T-helper 1 cell (primary cell): ENCODE measurements around the gene BACE2.
"Not testable (repeated sequence)": the region's sequence is repeated elsewhere in the genome, so short reads cannot be mapped to it uniquely, and the experiment has no call there.

Experiments used
- DNase-seq, 5 donors: peaks; one replicate each; pipeline ENCODE4 v3.0.0-alpha.2; 2012 to 2020

Gene BACE2

DNA sequence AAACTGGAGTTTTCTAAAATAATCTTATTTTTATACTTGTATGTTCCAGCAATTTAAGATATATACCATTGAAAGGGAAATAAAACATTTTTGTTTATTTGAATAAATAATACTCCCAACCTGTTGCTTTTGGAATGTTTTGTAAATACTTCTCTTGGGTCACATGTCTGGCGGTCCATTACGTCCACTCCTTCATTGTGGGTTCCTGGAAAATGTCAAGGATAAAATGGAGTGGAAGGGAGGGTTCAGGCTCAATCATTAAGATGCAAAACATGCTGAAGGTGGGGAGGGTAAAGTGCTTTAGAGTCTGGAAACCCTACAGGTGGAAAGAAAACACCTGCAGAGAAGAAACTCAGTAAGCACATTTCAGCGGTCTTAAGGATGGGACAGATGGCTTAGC, 114.5 kb downstream of the BACE2 start:
- no peak for DNase-seq

DNA sequence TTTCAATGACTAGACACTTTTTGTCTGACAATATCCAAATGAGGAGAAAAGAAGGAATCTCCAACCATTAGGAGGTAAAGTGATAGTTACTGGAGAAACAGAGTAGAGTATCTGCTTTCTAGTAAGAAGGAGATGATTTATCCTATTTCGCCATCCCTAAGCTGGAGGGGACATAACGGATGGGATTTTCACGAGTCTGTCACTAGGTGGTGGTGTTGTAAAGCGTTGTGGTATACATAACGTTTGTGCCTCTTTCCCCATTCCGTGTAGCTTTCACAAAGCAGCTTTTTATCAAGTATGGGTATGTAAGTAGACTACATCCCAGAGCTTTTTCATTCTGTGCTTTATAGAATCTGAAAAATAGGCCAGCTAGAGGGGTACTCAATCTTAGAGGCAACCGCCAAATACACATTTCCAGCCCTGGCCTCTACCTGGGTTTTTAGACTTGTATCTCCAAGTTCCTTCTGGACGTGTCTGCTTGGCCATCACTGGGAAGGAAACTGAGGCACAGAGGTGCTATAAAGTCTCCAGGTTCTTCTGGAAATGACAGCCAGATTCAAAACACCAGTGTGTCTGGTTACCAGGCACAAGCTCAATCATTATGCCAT, 115.4 kb downstream of the BACE2 start:
- peak in 2 of 5 donors; percentile 44 to 55 for DNase-seq

DNA sequence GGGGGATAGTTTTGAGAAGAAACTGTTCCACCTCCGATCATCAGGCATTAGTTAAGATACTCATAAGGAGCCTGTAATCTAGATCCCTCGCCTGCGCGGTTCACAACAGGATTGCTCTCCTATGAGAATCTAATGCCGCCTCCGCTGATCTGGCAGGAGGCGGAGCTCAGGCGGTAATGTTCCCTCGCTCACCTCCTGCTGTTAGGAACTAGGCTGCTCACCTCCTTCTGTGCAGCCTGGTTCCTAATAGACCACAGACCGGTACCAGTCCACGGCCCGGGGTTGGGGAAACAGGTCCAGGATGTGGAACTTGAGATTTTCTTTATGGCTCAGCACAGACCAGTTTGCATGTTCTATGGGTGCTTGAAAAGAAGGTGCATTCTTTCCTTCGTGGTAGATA, 121.5 kb downstream of the BACE2 start:
- DNase-seq: no peak

DNA sequence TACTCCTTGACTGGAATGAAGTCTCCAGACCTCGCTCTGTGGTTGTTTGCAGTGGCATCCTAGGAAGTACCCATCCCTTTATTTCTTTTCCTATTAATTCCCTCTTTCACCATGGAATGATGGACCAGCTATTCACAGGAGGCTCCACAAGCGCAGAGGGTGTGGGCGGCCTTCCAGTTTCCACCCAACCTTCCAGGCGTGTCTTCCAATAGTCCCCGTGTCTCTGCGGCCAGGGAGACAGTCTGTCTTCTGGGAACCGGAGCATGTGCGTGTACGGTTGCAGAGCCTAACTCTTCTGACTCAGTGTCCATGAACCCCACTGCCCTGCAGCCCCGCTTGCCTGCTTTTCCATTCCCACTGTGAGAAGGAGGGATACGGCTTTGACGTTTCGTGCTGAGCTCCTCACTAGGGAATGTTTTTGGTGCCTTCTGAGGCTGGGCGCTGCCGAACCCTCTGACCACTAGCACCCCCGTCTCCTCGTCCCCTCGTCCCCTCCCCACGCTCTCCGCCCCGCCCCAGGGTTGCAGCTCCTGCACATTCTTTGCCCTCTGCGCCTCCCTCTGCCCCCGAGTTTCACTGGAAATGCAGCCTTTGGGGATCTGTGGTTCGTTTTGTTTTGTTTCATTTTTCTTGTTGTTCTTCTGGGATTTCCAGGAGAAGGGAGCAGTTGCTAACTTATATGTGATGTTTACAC, 122.3 kb downstream of the BACE2 start:
- DNase-seq: no peak

DNA sequence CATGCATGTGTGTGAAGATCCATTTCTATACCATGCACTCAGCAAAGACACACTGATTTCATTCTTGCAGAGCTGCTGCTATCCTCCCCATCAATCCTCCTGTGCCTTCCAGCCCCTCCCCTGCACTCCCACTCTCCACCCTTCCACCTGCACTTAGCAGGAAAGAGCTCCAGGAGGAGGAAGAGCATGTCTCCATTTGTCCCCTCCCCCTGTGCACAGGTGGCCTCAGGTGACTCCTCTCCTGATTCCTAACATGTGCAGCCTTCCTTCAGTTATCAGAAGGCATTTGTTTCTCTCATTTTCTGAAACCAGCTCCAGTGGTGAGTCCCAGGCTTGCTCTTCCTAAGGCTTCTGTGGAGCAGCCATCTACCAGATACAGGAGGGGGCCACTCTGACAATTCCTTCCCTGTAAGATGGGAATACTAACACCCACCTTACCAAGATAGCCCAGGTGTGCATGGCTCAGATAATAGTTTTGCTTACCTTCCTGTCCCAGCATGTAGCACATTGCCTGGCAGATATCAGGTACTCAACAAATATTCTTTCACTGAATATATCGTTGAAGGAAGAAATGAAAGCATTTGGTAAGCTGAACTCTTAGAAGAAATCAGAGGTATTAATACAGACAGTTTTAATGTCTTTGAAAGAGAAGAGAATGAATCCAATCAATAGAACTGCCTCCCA, 126.7 kb downstream of the BACE2 start:
- DNase-seq: no peak

DNA sequence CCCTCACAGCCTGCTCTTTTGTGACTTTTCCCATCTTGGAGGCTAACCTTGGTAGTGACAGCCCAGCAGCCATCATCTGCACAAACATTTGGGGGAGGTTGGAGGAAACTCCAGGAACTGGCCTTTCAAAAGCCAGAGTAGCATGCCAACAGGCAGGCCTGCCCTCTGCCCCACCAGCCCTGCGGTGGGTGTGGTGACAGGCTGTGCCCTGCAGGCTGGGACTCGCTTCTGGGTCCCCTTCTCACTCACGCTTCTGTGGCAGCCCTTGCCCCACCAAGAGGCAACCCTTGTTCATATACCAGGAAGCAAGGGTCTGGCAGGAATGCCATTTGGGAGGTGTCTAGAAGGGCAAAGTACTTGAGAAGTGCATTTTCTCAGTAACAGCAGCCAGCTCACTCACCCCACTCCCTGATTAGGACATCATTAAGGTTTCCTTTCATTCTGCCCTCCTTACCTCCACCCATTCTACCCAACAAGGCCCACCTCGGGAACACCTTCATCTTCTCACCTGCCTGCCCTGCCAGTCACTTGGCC, 127.8 kb downstream of the BACE2 start:
- DNase-seq: no peak

DNA sequence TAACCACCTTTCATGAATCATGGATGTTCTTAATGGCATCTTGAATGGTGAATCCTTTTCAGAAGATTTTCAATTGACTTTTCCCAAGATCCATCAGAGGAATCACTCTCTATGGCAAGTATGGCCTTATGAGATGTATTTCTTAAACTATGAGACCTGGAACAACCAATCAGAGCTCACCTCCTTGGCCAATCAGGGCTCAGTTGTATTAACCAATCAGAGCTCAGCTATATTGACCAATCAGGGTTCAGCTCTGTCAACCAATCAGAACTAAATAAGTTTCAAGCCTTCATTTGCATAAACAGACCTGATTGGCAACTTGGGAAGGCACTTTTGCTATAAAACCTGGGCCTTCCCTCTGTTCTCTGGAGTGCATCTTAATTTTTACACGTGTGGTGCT, 135.0 kb downstream of the BACE2 start:
- no peak for DNase-seq

DNA sequence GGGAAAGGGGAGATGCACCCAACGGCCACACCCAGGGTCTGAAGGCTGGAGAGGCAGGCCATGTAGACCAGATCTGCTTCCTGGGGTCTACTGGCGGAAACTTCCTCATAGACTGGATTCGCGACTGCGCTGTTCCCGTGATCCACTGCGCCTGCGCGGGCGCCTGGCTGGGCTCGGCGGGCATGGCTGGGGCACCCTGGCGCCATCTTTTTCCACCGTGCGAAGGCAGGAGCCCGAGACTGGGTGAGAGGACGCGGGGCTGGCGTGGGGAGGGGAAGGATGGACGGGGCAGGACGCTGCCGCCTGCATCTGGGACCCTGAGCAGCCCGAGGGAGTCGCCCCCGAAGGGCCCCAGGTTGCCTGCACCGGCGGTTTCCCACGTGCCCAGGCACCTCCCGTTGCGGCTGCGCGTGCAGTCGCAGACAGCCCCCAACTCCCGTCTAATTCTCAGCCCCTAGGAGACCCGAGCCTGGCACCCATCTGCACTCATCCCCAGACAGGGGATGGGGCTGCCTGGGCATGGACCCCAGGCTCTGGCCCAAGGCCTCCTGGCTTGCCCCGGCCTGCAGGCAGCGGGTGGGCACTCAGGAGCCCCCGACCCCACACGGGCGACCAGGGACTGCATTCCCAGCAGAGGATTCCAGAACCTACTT, 136.2 kb downstream of the BACE2 start:
- no peak for DNase-seq

DNA sequence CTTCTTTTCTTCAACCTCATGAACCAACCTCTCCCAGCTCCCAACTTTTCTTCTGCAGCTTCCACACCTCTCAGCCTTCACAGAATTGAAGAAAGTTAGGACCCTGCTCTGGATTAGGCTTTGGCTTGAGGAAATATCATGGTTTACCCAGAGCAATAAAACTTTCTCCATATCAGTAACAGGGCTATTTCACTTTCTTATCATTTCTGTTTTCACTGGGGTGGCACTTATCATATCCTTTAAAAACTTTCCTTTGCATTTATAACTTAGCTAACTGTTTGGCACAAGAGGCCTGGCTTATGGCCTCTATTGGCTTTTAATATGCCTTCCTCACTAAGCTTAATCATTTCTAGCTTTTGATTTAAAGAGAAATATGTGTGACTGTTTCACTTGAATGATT, 139.3 kb downstream of the BACE2 start:
- DNase-seq: no peak

DNA sequence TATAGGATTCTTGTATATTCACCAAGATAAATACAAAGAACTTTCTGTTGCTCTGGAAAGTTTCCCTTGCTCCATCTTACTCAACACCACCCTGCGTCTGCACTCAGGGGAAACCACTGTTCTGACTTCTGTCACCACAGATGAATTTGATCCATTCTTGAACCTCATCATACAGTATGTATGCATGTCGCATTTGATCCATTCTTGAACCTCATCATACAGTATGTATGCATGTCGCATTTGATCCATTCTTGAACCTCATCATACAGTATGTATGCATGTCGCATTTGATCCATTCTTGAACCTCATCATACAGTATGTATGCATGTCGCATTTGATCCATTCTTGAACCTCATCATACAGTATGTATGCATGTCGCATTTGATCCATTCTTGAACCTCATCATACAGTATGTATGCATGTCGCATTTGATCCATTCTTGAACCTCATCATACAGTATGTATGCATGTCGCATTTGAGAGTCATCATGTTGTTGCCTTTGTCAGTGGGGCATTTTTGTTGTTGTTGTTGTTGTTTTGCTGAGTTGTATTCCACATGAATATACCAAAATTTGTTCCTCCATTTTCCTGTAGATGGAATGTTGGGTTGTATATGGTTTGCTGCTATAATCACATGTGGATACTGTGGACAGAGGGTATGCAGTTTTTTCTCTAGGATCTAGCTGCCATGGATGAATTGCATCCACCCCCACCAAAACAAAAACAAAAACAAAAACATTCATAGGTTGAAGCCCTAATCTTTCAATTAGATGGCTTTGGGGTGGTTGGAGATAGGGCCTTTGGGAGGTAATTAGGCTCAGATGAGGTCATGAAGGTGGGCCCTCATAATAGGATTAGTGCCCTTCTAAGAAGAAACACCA, 145.6 kb downstream of the BACE2 start:
- DNase-seq: not testable (repeated sequence)

DNA sequence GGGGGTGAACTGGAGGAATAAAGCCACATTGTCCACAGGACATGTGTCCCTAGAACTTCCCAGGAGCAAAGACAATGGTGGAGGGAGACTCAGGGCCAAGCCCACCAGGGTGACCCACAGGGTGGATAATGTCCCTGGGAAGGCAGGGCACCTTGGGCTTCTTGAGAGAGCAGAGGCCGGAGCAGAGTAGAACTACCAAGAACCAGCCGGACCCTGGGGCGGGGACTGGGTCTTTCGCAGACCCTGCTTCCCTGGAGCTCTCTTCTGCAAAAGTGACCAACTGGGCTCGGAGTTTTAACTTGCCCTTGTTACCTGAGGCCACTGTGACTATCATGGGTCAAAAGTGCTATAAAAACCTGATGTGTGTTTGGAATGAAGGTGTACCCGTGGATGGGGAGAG, 147.8 kb downstream of the BACE2 start:
- no peak for DNase-seq

DNA sequence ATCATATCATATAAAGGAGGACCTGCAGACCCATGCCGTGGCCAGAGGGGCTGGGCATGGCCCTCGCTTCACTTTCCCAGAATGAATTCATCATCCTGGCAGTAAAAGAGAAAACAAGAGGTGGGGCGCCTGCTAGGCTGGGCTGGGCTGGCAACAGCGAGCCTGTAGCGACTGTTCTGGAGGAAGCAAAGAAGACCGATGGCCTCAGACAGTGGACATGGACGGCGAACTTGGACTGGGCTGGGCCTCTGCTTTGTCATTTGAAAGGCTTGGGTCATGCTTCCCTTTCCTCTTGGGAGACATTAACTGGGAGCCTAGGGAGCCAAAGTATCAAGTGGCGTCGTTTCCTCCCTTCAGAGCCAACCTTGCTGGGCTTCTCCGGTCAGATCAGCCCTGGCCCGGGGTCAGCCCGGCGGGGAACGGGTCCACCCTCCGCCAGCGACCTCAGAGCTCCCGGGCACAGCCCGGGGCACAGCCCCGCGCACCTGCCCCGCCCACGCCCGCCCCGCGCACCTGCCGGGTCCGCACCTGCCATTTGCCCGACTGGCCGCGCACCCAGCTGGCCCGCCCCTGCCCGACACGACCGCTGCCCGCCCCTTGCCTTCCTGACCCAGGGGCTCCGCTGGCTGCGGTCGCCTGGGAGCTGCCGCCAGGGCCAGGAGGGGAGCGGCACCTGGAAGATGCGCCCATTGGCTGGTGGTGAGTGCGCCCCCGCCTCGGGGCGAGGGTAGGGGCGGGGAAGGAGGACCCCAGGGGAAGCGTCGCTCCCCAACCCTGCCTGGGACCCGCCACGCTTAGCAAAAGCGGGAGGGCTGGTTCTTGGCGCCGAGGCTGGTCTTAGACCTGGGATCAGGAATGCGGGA, 148.5 kb downstream of the BACE2 start, which contains the start of gene FAM3B:
FAM3B (plus strand) TSS at position 602 of the 863 bp plus-strand sequence; CDS start at position 681, 79 bp downstream.
- DNase-seq: no peak

DNA sequence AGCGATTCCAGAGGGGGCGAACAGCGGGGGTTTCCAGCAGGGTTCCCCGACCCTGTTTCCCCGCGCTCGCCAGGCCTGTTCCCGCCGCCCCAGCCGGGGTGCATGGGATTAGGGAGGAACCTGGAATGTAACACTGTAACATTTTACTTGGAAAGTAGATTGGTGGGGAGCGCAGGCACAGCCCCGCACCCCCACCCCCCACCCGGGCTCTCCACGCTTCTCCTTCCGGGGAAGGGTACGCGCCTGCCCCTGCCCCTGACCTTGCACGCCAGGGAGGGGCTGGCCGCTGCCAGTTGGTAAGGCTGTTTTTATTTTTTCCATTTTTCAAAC, 149.1 kb downstream of the BACE2 start:
- DNase-seq: no peak

DNA sequence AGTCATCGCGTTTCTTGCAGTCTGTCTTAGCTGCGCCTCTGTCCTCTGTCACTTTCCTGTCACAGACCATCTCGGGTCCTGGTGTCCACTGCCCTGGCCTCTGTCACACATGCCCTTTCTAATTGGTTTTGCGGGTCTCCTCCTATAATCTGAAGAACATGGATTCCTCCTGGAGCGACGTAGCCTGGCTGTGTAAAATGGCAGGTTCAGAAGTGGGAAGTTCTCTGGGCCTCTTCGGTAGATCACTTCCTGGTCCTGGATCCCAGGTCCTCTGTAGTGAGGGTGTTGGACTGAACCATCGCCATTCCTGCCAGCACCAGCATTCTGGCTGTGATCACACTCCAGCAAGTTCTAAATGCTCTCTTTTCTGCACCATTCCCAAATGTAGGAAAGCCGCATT, 149.5 kb downstream of the BACE2 start:
- no peak for DNase-seq

DNA sequence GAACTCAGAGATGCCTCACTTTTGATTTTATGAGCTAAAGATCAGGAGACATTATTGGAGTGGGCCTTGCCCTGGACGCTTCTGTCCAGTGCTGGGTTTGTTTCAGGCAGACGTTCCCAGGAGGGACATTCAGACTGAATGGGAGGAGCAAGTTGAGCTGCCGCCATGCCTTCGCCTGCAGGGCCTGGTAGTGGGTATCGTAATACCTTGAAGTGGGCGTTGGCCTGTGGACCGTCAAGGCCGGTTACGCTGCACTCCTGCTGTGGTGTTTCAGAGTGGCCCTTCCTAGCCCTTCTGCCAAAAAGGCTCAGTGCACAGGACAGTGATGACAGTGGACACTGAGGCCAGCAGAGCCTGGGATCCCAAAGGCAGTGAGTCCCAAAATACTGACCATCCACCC, 150.3 kb downstream of the BACE2 start:
- no peak for DNase-seq

DNA sequence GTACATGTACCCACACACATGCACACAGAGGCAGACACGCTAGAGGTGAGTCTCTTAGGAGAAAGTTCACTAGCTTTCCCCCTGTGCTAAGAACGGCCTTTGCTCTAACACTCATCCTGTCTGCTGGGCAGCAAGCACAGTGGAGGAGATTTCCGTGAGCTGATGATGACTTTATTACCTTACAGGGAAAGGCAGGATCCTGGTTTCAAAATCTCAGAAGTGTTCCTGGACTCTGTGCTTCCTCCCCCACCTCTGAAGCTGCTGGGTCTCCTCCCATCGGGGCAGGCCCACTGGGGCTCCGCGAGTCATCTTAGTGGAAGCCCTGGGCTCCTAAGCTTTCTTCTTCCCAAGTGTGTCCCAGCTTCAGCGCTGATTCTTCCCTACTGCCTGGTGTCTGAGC, 151.3 kb downstream of the BACE2 start:
- DNase-seq: no peak

DNA sequence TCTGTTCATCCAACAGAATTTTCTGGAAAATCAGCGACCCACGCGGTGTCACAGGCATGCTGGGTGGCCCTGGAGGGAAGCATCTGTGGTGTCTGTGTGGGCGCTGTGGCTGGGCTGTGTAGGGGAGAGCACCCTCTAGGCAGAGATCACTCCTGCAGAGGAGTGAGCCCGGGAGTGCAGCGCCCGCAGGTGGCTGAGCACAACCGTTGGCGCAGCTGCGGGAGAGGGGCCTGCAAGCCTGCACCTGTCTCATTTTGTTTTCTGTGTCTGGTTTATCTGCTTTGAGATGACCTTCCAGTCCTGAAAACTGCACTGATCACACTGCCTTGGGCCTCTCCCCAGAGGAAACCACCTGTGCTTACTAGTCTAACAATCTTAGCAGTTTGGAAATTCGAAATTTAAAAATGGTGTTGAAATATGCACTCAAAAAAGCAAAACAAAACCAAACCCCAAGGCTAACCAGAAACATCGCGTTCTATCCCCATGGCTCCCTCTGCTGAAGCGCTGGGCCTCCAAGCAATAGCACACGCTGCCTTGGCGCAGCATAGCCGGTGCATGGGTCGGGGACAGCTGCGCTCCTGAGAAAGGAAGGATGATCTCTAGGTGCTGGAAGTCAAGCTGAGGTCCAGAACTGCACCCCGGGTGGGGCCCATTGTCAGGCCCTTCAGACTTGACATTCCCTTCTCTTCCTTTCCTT, 153.4 kb downstream of the BACE2 start:
- no peak for DNase-seq

DNA sequence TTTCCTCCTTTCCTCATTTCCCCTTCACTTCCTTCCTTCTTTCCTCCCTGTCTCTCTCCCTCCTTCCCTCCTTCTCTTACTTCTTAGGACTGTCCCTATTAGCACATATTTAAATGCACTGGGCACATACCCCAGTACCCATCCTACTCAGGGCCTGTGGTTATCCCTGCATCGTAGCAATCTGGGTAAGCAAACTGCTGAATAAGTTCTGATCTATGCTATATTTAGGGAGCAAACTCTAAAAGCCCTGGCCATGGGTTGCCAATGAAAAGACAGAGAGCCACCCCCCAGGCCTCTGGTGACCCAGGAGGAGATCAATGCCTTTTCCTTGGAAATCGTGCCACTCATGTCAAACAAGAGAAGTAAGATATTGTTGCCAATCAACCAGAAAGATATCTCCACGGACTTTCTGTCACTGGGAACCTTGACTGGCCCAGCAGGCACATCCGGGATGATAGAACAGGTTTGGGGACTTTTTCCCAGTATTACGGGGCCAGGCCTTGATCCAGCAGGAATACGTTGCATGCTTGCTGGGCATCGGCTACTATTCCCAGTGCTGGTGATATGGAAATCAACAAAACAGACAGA, 154.0 kb downstream of the BACE2 start:
- DNase-seq: no peak

DNA sequence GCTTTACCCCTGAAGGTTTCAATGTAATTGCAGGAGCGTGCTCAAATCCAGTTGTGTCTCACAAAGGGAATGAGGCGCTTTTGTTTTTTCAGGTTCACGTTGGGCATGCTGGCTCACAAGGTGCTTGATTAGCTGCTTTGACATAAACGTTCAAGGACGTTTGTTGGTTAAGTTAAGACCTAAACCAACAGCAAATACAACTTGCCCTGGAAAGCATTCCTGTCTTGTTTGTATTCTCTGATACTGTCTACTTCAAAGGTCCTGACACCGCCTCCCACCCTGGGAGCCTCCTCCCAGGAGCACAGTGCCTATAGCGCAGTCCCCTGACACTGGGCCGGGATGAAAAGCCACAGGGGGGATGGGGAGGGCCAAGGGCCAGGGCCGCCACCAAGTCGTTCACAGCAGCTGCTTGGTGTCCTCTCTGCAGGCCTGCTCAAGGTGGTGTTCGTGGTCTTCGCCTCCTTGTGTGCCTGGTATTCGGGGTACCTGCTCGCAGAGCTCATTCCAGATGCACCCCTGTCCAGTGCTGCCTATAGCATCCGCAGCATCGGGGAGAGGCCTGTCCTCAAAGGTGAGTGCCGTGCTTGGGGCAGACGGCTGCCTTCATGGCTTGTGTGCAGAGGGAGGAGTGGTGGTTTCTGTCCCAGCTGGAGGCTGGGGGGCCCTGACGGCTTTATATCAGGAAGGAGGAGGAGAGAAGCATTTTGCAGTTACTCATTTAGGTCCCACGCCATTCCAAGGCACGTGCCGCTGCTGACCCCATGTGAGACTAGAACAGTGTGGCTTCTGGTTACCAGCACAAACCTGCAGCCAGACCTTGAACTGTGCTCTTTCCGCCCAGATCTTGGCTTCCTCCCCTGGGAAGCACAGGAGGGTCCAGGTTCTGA, 154.8 kb downstream of the BACE2 start:
- no peak for DNase-seq
